GM12891 (cell line): ENCODE results near the gene ABCA13.

Source experiments
- DNase-seq: peaks from one replicate; pipeline ENCODE4 v3.0.0; 2011; ENCODE audit warnings: low spot score; ENCODE audit not compliant: insufficient read length
- FAIRE-seq: peaks from 2 replicates; lab custom pipeline; 2011; peaks lifted over from hg19 to GRCh38; lab: Jason Lieb, UNC
- PAX5 ChIP-seq: IDR thresholded peaks from 2 replicates; pipeline ENCODE4 v1.6.1; 2011; ENCODE audit warnings: low read length, moderate library complexity, mild to moderate bottlenecking; ENCODE audit not compliant: insufficient read depth, severe bottlenecking
- POLR2A ChIP-seq: IDR thresholded peaks from 2 replicates; pipeline ENCODE4 v1.6.1; 2011; ENCODE audit warnings: low read depth, low read length, control low read depth
- POLR2AphosphoS5 ChIP-seq: IDR thresholded peaks from 2 replicates; pipeline ENCODE4 v1.6.1; 2011; ENCODE audit warnings: low read depth, low read length, control low read depth
- POU2F2 ChIP-seq: IDR thresholded peaks from 2 replicates; pipeline ENCODE4 v1.6.1; 2011; ENCODE audit warnings: low read depth, mild to moderate bottlenecking, control low read depth, low read length, moderate library complexity
- SPI1 ChIP-seq: IDR thresholded peaks from 2 replicates; pipeline ENCODE4 v1.6.1; 2011; ENCODE audit warnings: low read depth, low read length, control low read depth
- TAF1 ChIP-seq: IDR thresholded peaks from 2 replicates; pipeline ENCODE4 v1.6.1; 2011; ENCODE audit warnings: low read depth, low read length, control low read depth

The ABCA13 gene

DNA sequence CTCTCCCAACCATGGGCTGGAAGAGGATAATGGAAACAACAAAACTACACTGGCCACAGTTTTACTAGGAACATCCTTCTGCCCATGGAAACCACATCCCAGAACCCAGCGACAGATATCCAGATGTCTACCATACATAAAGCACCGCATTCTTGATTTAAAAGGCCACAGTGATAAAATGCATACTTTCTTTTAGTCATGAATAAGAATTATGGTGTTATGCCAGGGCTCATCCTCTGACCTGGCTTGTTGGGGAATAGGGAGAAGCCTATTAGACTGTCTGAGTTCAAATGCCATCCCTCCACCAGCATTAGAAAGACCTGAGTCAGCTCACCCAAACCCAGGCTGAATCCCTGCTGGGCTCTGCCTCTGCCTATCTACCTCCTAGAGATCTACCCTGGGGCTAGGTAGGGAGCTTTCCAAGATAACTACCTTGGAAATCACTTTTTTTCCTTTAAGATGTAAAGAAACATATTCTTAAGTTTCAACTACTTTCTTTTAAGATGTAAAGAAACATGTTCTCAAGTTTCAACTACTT is 5.2 kb downstream of the ABCA13 start:
- FAIRE-seq: no peak
- DNase-seq: no peak
- TF ChIP-seq TAF1: no peak
- TF ChIP-seq SPI1: no peak
- no peak for TF ChIP-seq PAX5
- TF ChIP-seq POLR2AphosphoS5: no peak
- no peak for TF ChIP-seq POU2F2
- TF ChIP-seq POLR2A: no peak

DNA sequence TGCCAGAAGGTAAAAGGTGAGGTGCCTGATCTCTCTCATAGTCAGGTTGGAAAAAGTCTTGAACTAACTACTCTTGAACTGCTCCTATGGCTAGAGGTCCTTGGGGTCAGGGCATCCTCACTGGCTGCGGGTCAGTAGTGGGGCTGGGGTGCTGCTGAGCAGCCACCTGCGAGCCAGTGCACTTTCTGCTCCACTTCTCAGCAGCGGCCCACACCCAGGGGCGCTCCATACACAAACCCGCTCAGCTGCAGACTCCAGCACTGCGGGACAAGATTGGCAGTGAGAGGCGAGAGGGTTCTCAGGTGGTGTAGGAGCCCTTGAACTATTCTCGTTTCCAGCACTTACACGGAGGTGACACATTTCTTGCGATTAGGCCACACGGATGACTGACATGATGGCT is 6.0 kb downstream of the ABCA13 start:
- no peak for TF ChIP-seq POU2F2
- TF ChIP-seq TAF1: no peak
- TF ChIP-seq POLR2A: no peak
- FAIRE-seq (no peak), DNase-seq (no peak)

DNA sequence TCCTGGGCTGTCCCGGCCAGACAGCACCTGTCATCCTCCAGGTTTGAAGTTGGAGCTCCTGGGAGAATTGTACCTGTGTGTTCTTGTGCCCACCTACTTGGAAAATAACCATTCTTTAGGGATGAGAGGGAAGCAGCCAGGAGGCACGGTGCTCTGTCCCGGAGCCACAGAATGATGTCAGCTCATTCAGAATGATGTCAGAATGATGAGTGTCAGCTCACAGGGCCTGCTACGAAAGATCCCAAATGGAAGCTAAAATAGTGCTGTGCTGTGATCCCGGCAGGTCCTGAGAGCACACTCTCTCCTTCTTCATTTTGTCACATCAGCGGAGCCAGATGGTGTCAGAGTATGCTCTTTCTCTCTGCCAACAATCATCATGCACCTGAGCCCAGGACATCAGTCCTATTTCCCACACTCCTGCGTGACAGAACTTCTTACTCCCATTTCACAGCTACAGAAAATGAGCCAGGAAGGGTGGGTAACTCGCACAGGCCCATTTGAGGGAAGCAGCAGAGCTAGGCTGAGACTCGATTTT is 8.3 kb downstream of the ABCA13 start:
- DNase-seq (no peak), FAIRE-seq (no peak)
- TF ChIP-seq SPI1: no peak
- no peak for TF ChIP-seq TAF1
- no peak for TF ChIP-seq PAX5
- no peak for TF ChIP-seq POLR2A
- no peak for TF ChIP-seq POLR2AphosphoS5
- TF ChIP-seq POU2F2: no peak

DNA sequence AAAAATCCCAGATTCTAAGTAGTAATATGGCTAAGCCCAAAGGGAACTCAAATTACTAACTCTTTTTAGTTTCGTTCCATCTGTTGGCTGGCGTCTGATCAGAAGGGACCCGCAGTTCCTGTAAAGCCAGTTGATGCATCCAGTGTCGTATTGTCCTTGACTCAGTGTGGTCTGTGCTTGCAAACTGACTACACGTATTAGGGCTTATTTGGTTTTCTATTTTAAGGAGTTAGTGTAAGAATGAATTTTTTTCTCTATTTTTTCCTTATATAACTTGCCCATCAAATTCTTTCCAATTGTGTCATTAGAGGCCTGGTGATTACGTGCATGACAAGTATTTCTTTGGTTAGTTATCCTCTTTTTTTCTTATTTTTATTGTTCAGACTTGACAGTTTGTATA is 9.7 kb downstream of the ABCA13 start:
- DNase-seq: no peak
- no peak for FAIRE-seq
- TF ChIP-seq POU2F2 (no peak), POLR2A (no peak), PAX5 (no peak), SPI1 (no peak), POLR2AphosphoS5 (no peak), TAF1 (no peak)

DNA sequence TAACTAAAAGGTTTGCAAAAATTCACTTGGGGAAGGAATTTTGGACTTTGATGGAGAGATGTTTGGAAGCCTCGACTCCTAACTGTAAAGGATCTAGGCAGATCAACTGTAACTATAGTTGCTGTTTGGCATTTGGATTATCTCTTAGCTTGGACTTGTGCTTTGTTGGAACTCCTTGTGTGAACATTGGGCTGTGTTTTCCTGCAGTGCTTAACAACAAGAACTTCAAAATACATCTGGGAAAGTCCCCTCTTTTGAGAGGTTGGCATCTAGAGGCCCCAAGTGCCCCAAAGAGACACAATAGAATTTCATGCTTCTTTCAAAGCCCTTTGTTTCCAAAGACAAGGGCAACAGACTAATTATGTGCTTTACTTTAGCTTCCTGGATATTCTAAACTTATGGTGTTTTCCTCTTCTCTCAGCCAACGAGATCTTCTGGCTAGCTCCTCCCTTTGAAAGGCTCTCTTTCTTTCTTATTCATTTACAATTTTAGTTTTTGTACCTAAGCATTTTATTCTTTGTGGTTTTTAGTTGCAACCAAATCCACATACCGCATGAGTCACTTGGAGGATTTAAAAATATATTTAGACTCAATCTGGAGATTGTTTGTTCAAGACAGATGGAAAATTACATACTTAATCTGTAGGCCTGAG is 11.6 kb downstream of the ABCA13 start:
- DNase-seq: no peak

DNA sequence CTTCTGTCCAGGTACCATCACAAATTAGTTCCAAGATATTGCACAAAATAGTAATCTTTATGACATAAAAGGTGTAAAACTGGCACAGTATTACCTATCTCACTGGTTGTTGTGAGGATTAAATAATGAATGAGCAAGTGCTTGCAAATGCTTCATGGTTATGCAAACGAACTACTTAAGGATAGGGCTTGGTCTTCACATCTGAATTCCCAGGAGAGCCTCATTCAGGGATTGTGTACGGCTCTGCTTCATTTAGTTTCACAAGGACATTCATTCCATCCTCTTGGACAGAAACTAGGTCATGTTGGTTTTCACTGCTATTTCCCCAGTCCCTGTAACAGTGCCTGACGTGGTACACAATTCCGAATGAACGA is 12.1 kb downstream of the ABCA13 start:
- DNase-seq: no peak
- TF ChIP-seq PAX5 (no peak), SPI1 (no peak), POLR2AphosphoS5 (no peak), TAF1 (no peak), POLR2A (no peak), POU2F2 (no peak)
- FAIRE-seq: no peak

More for the DNA sequence above, 11.6 kb downstream of the ABCA13 start:
- no peak for FAIRE-seq
- TF ChIP-seq POLR2AphosphoS5 (no peak), PAX5 (no peak), POU2F2 (no peak), SPI1 (no peak), TAF1 (no peak), POLR2A (no peak)

DNA sequence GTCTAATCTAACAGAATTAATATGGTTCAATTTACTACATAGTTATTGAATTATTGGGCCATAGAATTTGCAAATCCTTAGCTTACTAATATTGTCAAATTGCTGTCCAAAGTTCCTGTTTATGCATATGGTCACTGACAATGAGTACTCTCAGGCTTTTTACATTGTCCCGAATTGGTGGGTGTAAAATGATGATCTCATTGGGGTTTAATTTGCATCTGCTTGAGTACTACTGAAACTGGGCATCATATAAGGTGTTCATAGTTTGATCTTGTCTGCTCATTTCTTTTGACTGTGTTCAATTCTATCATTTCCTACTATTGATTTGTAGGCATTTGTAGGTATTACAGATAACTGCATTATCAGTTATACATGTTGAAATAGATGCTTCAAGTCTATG is 12.7 kb downstream of the ABCA13 start:
- DNase-seq (no peak), FAIRE-seq (no peak)
- TF ChIP-seq POLR2A (no peak), POU2F2 (no peak), SPI1 (no peak), POLR2AphosphoS5 (no peak), PAX5 (no peak), TAF1 (no peak)

DNA sequence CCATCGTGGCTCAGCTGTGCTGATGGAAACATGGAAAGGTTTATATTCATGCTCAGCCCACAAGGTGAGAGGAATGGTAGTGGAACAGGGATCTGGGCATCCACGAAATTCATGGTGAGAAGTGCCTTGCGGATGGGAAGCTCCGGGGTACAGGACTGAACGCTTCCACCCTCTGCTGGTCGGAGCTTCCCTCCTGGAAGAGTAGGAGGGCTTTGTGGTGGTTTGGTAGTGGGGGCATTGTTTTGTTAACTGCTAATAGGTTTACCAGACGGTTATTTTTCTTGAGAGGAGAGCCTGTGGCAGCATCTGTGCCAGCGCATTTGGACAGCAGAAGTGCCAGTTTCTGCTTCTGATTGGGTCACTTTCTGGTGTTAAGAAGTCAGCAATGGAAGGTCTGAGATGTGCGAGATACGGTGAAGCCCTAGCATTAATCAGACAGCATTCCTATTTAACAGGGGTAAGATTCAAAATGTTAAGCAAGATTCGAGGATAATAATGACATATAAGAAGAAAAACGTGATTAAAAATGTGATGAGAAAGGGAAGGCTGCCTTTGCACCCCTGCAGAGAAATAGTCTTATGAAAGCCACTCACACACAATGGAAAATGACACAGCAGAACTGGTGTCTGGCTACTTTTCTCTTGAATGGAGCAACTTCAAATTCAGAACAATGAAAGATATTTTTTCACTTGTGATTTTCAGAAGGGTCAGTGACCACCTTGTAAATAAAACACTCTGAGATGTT is 17.7 kb downstream of the ABCA13 start:
- no peak for DNase-seq
- TF ChIP-seq SPI1 (no peak), POLR2A (no peak), POU2F2 (no peak), PAX5 (no peak)
- FAIRE-seq: no peak

DNA sequence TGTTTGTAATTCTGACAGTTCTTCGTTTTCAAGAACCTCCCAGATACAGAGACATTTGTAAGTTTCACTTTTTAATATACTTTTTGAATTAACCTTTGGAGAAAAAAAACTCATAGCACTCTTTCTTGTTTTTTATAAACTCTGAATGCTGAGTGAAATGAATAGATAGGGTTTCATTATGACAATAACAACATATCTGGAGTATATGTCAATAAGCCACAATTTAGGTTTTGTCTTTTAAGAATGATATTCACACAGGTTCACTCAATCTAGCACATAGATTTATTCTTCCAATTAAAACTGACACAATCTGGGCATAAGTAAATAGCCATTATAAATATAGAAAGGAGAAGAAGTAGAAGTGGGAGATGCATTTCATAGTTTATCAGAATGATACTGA is 21.7 kb downstream of the ABCA13 start:
- DNase-seq: no peak
- no peak for FAIRE-seq
- TF ChIP-seq POU2F2: no peak
- no peak for TF ChIP-seq TAF1
- TF ChIP-seq SPI1: no peak
- TF ChIP-seq PAX5: no peak
- no peak for TF ChIP-seq POLR2AphosphoS5
- TF ChIP-seq POLR2A: no peak
